GM19467 (cell line): ENCODE data around the gene LHFPL3.

Experiments used
- ATAC-seq: cut with Tn5 transposase; IDR thresholded peaks from one replicate; pipeline ENCODE4 v1.9.1; 2021; ENCODE audit warnings: mild to moderate bottlenecking, moderate library complexity; ENCODE audit not compliant: unreplicated experiment

LHFPL3 gene

GRCh38 chr7:104955276-104955675 is 626.9 kb downstream of the LHFPL3 start:
- no peak for ATAC-seq
